WTC11 (cell line): ENCODE data around the gene PLS1. TPM values are rescaled to one million over a fixed set of nuclear protein-coding genes. Genes with fewer than 3 reads are reported as not detected.
"Not testable (repeated sequence)": the region's sequence is repeated elsewhere in the genome, so short reads cannot be mapped to it uniquely, and the experiment has no call there.

ENCODE experiments used
- ATAC-seq: fragments of 200-7000 bp; cut with Tn5 transposase; 2 replicates; pipeline ENCODE4 v1.10.0; 2021; ENCODE audit warnings: mild to moderate bottlenecking, moderate library complexity
- CTCF ChIA-PET: fragments of 300-600 bp; sonication (Branson Sonifier 250); formaldehyde crosslinking; loops from one replicate; lab custom pipeline; 2021; ENCODE audit warnings: antibody characterized with exemption; lab: Charles Lee
- POLR2A ChIA-PET: fragments of 350-600 bp; sonication (Branson Sonifier 250); formaldehyde crosslinking; loops from one replicate; lab custom pipeline; 2021; ENCODE audit warnings: antibody characterized with exemption; lab: Charles Lee
- DNase-seq: peaks from one replicate; pipeline ENCODE4 v3.0.0; 2021; ENCODE audit warnings: low spot score
- H3K27ac Mint-ChIP-seq: 2 replicates; pipeline ENCODE4 v1.8.0; 2021; ENCODE audit warnings: mixed read lengths
- H3K27me3 Mint-ChIP-seq: 2 replicates; pipeline ENCODE4 v1.8.0; 2021; ENCODE audit warnings: low read depth, mild to moderate bottlenecking, moderate library complexity, mixed read lengths
- H3K36me3 Mint-ChIP-seq: 2 replicates; pipeline ENCODE4 v1.8.0; 2021; ENCODE audit warnings: mixed read lengths
- H3K4me1 Mint-ChIP-seq: 2 replicates; pipeline ENCODE4 v1.8.0; 2022; ENCODE audit warnings: mixed read lengths
- H3K4me3 Mint-ChIP-seq: 2 replicates; pipeline ENCODE4 v1.8.0; 2021; ENCODE audit warnings: mild to moderate bottlenecking, moderate library complexity, mixed read lengths
- H3K9me3 Mint-ChIP-seq: 2 replicates; pipeline ENCODE4 v1.8.0; 2021; ENCODE audit warnings: mixed read lengths
- ARID4B ChIP-seq: sonication (generic); formaldehyde crosslinking; IDR thresholded peaks from 2 replicates; pipeline ENCODE4 v1.8.0; 2023; ENCODE audit warnings: missing genetic modification reagents, mild to moderate bottlenecking, borderline replicate concordance
- E2F1 ChIP-seq: sonication (generic); formaldehyde crosslinking; IDR thresholded peaks from 2 replicates; pipeline ENCODE4 v1.8.0; 2022; ENCODE audit warnings: mild to moderate bottlenecking, missing genetic modification reagents
- FOXK1 ChIP-seq: sonication (generic); formaldehyde crosslinking; IDR thresholded peaks from 2 replicates; pipeline ENCODE4 v1.8.0; 2022; ENCODE audit warnings: mild to moderate bottlenecking, moderate library complexity, missing genetic modification reagents
- GABPB1 ChIP-seq: sonication (generic); formaldehyde crosslinking; IDR thresholded peaks from 2 replicates; pipeline ENCODE4 v1.8.1; 2023; ENCODE audit warnings: mild to moderate bottlenecking, missing genetic modification reagents
- GRHL2 ChIP-seq: fragments of 250-450 bp; sonication (Bioruptor Pico); IDR thresholded peaks from 2 replicates; pipeline ENCODE4 v1.8.0; 2022; ENCODE audit warnings: mild to moderate bottlenecking, moderate library complexity; ENCODE audit not compliant: insufficient replicate concordance, severe bottlenecking
- MAX ChIP-seq: sonication (generic); formaldehyde crosslinking; IDR thresholded peaks from 2 replicates; pipeline ENCODE4 v1.8.0; 2022; ENCODE audit warnings: mild to moderate bottlenecking, missing genetic modification reagents
- NFATC4 ChIP-seq: fragments of 250-450 bp; sonication (Bioruptor Pico); IDR thresholded peaks from 2 replicates; pipeline ENCODE4 v1.9.0; 2021; ENCODE audit warnings: mild to moderate bottlenecking
- NFE2L1 ChIP-seq: sonication (generic); formaldehyde crosslinking; IDR thresholded peaks from 2 replicates; pipeline ENCODE4 v1.8.1; 2023; ENCODE audit warnings: missing genetic modification reagents
- NFYB ChIP-seq: sonication (generic); formaldehyde crosslinking; conservative IDR thresholded peaks from 2 replicates; pipeline ENCODE4 v1.8.0; 2022; ENCODE audit warnings: low read depth, missing genetic modification reagents
- OVOL2 ChIP-seq: fragments of 250-450 bp; sonication (Bioruptor Pico); IDR thresholded peaks from 2 replicates; pipeline ENCODE4 v1.9.0; 2021; ENCODE audit warnings: mild to moderate bottlenecking, borderline replicate concordance
- SMAD3 ChIP-seq: sonication (generic); formaldehyde crosslinking; IDR thresholded peaks from 2 replicates; pipeline ENCODE4 v1.8.0; 2022; ENCODE audit warnings: missing genetic modification reagents, mild to moderate bottlenecking, borderline replicate concordance
- SP1 ChIP-seq: sonication (generic); formaldehyde crosslinking; conservative IDR thresholded peaks from 2 replicates; pipeline ENCODE4 v1.8.1; 2022; ENCODE audit warnings: missing genetic modification reagents
- TP53 ChIP-seq: sonication (generic); formaldehyde crosslinking; IDR thresholded peaks from 2 replicates; pipeline ENCODE4 v1.8.1; 2023; ENCODE audit warnings: mild to moderate bottlenecking, missing genetic modification reagents
- ZNF232 ChIP-seq: sonication (generic); formaldehyde crosslinking; IDR thresholded peaks from 2 replicates; pipeline ENCODE4 v1.8.0; 2022; ENCODE audit warnings: mild to moderate bottlenecking, missing genetic modification reagents
- ZNF263 ChIP-seq: sonication (generic); formaldehyde crosslinking; IDR thresholded peaks from 2 replicates; pipeline ENCODE4 v1.8.1; 2022; ENCODE audit warnings: low read depth, mild to moderate bottlenecking, moderate library complexity, missing genetic modification reagents
- ZNF423 ChIP-seq: fragments of 250-450 bp; sonication (Bioruptor Pico); IDR thresholded peaks from 2 replicates; pipeline ENCODE4 v2.1.2; 2022; ENCODE audit warnings: mild to moderate bottlenecking, moderate library complexity
- ZNF512 ChIP-seq: sonication (generic); formaldehyde crosslinking; IDR thresholded peaks from 2 replicates; pipeline ENCODE4 v1.8.1; 2022; ENCODE audit warnings: missing genetic modification reagents, borderline replicate concordance
- ZNF671 ChIP-seq: fragments of 250-450 bp; sonication (Bioruptor Pico); IDR thresholded peaks from 2 replicates; pipeline ENCODE4 v1.8.0; 2021; ENCODE audit warnings: mild to moderate bottlenecking
- total RNA-seq: library from RNA; stranded (reverse); gene quantifications from 3 replicates; pipeline ENCODE4 v1.2.3, GENCODE V29; 2021
- TF ChIP-seq, protein P1 (sequence below): sonication (generic); formaldehyde crosslinking; IDR thresholded peaks from 2 replicates; pipeline ENCODE4 v1.8.0; 2022; ENCODE audit warnings: mild to moderate bottlenecking, missing genetic modification reagents
- TF ChIP-seq, protein P2 (sequence below): sonication (generic); formaldehyde crosslinking; IDR thresholded peaks from 2 replicates; pipeline ENCODE4 v1.8.1; 2022; ENCODE audit warnings: mild to moderate bottlenecking, moderate library complexity, missing genetic modification reagents

PLS1 gene
- total RNA-seq, 1 experiment from 2014 or later, result 26.4 TPM

DNA sequence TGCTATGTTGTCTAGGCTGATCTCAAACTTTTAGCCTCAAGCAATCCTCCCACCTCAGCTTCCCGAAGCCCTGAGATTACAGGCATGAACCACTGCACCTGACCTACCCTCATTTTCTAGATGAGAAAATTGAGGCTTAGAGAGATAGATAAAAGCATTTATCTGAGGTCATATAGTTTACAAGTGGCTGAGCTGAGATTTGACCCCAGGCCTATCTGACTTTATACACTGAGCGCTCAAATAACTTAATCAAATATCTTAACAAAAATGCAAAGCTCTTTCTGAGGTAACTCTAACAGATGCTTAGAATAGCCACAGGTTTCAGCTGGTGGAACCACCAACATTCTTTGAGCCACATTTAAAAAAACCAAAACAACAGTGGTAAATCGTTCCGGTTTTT lies 5.5 kb downstream of the PLS1 start (continued):
- TF ChIP-seq, protein P1, sequence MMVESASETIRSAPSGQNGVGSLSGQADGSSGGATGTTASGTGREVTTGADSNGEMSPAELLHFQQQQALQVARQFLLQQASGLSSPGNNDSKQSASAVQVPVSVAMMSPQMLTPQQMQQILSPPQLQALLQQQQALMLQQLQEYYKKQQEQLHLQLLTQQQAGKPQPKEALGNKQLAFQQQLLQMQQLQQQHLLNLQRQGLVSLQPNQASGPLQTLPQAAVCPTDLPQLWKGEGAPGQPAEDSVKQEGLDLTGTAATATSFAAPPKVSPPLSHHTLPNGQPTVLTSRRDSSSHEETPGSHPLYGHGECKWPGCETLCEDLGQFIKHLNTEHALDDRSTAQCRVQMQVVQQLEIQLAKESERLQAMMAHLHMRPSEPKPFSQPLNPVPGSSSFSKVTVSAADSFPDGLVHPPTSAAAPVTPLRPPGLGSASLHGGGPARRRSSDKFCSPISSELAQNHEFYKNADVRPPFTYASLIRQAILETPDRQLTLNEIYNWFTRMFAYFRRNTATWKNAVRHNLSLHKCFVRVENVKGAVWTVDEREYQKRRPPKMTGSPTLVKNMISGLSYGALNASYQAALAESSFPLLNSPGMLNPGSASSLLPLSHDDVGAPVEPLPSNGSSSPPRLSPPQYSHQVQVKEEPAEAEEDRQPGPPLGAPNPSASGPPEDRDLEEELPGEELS (CRISPR knock-in tag), result no peak
- TF ChIP-seq OVOL2 (CRISPR knock-in tag), result no peak
- no peak for TF ChIP-seq NFATC4 (CRISPR knock-in tag)
- no peak for TF ChIP-seq ZNF232 (CRISPR knock-in tag)
- TF ChIP-seq TP53, result no peak
- TF ChIP-seq NFE2L1 (CRISPR knock-in tag), result no peak

DNA sequence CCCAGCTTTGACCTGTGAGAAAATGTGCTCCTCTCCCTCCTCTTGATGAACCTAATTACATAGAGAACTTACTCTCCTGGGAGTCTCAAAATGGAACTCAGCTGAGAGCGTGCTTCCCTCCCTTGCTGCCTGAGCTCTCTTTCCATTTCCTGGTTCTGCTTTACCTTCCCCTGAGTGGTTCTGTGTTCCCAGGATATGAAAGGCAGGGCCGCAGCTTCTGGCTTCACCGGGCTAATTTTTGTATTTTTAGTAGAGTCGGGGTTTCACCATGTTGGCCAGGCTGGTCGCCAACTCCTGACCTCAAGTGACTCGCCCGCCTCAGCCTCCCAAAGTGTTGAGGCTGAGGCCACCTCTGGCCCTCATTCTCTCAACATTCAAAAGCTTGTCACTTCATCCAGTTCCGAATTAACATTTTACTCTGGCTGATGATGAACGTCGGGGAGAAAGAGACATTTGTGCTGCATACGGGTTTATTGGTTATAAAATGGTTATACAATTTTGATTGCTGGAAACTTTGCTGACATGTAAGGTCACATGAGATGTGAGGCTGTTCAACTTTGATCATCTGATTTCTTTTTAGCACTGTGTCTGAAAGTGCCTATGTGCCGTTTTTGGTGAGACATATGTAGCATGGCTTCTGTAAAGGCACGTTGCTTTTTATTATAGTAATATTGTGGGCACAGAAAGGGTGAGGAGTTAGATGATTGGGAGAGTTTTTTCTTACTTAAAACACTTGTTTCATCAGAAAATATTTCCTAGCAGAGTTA lies 6.6 kb downstream of the PLS1 start:
- Mint-ChIP-seq H3K4me3 (no peak overlapping the region), H3K9me3 (peaks cover 10% of the 10 kb centered on the region), H3K4me1 (peaks cover 6% of the 10 kb centered on the region), H3K27ac (peak overlapping the region; percentile 46; the same call in 1 of the 2 replicates), H3K36me3 (peaks cover 15% of the 10 kb centered on the region), H3K27me3 (no peaks in the 10 kb centered on the region)
- CTCF ChIA-PET, result interaction anchor here (0.6 to 0.7 kb wide), 2 partner anchors 10 to 326 kb away, joined by 3 to 6 read pairs; no protein-coding TSS in a partner anchor
- ATAC-seq, result no peak
- TF ChIP-seq SMAD3 (CRISPR knock-in tag) (no peak), ZNF263 (CRISPR knock-in tag) (no peak), GABPB1 (CRISPR knock-in tag) (no peak), FOXK1 (CRISPR knock-in tag) (no peak), MAX (CRISPR knock-in tag) (no peak), SP1 (CRISPR knock-in tag) (no peak), ZNF423 (CRISPR knock-in tag) (no peak), ZNF671 (CRISPR knock-in tag) (no peak), ARID4B (CRISPR knock-in tag) (no peak), GRHL2 (no peak), NFYB (CRISPR knock-in tag) (no peak), E2F1 (CRISPR knock-in tag) (no peak), ZNF512 (no peak)
- TF ChIP-seq, protein P2, sequence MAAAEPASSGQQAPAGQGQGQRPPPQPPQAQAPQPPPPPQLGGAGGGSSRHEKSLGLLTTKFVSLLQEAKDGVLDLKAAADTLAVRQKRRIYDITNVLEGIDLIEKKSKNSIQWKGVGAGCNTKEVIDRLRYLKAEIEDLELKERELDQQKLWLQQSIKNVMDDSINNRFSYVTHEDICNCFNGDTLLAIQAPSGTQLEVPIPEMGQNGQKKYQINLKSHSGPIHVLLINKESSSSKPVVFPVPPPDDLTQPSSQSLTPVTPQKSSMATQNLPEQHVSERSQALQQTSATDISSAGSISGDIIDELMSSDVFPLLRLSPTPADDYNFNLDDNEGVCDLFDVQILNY (CRISPR knock-in tag), result no peak
- no peak for DNase-seq
- POLR2A ChIA-PET, result interaction anchor here (1.0 kb wide), 1 partner anchor 22 kb away, joined by 3 read pairs; no protein-coding TSS in a partner anchor

- CTCF ChIA-PET, H3K9me3 Mint-ChIP-seq, POLR2A ChIA-PET: not testable (repeated sequence)
Measured at GRCh38 chr3:142603386-142603705, 7.2 kb downstream of the PLS1 start.

More at GRCh38 chr3:142603386-142603705, 7.2 kb downstream of the PLS1 start:
- ATAC-seq, DNase-seq, H3K4me3 Mint-ChIP-seq, H3K4me1 Mint-ChIP-seq, H3K27me3 Mint-ChIP-seq, H3K27ac Mint-ChIP-seq: not testable (repeated sequence)
- peaks cover 11% of the 10 kb centered on the region for H3K36me3 Mint-ChIP-seq
